NCI-H524 (cell line): ENCODE data around the gene RXRA.

ENCODE experiments used
- DNase-seq, 2 experiments: peaks; one replicate each; lab custom pipeline; 2025; lab: John Stamatoyannopoulos, UW

The RXRA gene

DNA sequence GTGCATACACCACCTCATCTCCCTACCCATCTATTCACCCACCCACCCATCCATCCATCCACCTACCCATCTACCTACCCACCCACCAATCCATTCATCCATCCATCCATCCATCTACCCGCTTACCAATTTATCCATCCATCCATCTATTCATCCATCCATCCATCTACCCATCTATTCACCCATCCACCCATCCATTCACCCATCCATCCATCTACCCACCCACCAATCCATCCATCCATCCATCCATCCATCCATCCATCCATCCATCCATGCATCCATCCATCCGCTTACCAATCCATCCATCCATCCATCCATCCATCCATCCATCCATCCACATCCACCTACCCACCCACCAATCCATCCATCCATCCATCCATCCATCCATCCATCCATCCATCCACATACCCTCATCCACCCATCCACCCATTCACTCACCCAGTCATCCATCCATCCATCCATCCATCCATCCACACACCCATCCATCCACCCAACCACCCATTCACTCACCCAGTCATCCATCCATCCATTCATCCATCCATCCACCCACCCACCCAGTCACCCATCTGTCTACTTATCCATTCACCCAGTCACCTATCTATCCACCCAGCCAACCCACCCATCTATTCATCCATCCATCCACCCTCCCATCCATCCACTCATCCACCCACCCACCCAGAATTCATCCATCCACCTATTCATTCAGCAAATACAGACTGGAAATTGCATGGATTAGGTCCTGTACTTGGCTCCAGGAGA is 125.6 kb downstream of the RXRA start:
- DNase-seq: no peak

- DNase-seq: no peak
These were observed 126.5 kb downstream of the RXRA start for GRCh38 chr9:134452728-134453127.

DNA sequence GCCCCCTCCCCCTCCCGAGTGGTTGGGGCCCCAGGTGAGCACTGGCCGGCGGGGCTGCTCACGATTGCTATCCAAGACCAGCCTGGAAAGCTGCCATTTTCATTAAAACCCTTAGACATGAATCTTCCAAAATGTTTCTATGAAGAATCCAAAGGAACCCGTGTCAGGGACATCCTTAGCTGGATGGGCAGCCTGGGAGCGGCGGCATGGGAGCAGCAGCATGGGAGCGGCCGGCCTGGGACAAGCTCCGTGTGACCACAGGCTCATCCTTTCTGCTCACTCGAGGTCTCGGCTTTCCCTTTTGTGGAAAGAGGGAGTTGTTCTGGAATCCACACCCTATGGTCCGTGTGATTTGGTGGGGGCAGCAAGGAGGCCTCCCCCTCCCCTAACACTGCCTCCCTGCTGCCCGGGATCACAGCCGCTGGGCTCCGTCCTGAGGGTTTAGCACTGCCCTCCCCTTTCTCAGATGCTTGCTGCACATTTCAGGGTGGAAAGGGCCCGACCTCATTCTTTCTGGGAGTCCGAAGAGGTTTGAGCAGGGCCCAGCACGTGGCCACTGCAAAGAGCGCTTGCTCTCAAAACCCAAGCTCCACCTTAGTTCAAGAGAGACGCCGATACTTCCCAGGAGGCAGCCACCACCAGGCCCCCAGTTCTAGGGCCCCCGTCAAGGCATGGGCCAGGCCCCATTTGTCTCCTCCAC is 127.7 kb downstream of the RXRA start:
- DNase-seq: no peak

DNA sequence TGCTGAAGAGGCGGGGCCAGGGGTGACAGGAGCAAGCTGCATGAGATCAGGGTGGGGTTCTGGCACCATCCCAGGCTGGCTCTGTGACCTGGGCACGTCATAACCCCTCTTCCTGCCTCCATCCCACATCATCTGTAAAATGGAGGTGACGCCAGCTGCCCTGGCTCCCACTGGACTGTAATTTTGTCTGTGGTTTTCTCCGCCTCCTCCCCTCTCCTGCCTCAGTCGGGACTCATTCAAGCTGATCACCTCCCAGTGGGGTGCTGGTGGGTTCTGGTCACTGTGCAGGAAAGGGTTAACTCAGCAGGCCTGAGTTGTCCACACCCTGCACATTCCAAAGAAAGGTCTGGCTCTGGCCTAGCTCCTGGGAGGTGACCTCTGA is 128.2 kb downstream of the RXRA start:
- DNase-seq: no peak

DNA sequence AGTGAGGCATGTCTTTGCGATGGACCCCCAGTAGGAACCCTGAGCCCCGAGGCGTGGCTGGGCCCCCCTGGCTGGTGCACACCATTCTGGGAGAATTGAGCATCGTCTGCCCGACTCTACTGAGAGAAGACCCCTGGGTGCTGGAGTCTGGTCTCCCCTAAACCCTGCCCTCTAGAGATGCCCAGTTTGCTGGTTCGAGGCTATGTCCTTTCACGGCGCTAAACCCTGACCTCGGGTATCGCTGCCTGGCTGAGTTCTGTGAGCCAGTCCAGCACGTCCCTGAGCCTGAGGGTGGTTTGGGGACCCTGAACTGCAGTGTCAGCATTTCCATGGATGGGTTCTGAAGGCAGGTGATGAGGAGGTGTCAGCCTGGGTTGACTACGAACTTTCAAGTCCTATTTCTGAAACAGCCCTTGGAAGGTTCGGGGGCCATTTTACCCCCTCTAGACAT is 128.8 kb downstream of the RXRA start:
- DNase-seq: no peak

- DNase-seq: no peak
These were observed 129.3 kb downstream of the RXRA start for GRCh38 chr9:134455537-134455933.

DNA sequence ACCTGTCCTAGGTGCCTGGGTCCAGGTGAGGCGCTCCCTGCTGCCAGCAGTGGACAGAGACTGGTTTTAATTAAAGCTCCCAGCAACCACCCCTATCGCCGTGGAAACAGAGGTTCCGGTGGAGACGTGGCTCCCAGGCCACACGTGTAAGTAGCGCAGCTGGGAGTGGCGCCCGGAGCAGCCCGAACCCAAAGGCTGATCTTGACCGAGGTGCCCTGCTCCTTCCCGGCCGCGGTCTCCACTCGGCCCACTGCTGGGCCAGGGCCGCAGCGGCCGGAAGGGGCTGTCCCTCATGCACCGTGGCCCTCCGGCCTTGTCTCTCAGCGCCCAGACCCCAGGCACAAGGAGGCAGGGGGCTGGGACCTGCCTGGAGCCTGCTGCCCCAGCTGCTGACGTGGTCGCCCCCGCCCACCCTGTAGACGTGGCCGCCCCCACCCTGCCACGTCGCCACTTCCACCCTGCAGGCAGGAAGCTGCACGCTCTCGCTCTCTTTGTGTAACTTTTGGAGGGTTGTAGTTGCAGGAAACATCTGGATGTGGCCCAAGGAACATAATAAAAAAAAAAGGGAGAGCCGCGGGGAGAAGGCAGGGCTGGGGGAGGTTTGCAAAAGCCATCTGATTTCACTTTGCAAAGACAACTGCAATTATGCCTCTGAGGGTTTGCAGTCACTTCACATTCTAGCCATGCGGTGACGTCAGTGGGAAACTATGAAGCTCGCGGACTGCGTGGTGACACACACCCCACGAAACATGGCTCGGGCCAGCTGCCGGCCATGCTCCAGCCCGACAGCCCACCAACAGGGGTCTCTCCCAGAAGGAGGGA is 129.9 kb downstream of the RXRA start:
- no peak for DNase-seq

DNA sequence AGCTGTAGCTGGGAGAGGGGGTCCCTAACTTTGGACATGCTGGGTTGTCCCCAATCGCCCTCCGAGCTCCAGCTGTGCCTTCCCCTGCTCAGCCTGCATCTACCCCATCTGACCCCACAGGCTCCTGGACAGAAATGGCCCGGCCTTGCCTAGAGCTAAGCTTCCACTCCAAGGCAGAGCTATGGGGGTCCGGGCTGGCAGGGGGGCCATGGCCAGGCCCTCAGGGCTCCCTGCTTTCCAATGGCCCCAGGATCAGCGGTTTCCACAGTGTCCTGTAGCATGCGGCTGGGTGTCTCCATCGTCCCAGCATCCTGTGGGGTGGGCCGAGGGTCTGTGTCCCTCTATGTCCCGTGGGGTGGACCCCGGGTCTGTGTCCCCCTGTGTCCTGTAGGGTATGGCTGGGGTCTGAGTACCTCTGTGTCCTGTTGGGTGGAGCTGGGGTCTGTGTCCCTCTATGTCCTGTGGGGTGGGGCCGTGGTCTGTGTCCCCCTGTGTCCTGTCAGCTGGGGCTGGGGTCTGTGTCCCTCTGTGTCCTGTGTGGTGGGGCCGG is 130.6 kb downstream of the RXRA start:
- DNase-seq: no peak

DNA sequence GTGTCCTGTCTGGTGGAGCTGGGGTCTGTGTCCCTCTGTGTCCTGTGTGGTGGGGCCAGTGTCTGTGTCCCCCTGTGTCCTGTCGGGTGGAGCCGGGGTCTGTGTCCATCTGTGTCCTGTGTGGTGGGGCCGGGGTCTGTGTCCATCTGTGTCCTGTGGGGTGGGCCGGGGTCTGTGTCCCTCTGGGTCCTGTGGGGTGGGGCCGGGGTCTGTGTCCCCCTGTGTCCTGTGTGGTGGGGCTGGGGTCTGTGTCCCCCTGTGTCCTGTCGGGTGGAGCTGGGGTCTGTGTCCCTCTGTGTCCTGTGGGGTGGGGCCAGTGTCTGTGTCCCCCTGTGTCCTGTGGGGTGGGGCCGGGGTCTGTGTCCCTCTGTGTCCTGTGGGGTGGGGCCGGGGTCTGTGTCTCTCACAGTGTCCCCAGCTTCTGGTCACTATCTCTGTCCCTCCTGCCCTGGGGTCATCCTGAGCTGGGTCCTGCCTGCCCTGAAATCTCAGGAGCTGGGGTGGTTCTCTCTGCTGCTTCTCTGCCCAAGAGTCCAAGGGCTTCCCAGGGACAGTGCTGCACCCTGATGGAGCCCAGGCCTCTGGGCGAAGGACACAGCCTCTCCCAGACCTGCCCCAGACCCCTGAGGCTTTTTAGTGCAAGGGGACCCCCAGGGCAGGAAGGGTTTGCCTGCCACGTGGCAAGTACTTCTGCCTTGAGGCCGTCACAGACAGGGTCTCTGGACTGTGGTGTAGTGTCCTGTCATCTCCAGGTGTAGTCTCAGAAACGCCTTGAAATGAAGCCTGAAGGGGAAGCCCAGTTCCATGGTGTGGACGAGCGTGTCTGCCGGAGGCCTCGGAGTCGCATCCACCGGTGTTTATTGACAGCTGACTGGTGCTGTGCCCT is 131.3 kb downstream of the RXRA start:
- DNase-seq: no peak

DNA sequence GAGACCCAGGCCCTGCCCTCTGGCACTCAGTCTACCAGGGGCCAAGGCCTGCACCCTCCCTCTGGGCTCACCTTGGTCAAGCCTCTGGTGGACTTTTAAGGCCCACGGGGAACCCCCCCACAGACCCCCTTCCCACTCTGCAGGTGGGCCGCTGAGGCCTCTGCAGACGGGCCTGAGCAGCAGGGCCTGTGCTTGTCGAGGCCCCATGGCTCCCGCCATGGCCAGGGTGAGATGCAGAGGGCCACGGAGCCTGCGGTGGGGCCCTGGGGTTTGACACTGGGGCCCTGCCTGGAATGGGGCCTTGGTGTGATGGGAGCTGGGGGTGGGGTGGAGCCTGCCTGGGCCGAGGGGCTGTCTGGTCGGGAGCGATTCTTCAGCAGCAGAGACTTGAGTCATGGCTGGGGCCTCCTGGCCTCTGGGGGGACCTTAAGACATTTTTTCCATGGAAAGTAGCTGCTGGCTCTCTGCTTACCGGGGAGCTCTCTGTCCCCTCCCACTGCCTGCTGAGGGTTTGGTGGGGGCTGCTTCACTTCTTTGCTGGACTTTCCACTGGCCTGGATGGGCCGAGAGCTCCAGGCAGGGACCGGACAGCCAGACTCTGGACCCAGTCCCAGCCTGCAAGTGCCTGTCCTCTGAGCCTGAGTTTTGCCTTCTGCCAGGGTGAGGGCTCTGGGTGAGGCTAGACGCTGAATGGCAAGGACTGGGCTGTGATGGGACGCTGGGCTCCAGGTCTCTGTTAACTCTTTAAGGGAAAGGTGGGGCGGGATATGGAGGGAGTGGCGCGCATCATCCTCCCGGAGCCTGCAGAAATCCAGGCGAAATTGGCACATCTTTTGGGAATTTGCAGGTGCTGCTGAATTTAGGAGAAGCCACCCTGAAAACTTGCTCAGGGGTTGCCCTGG is 132.2 kb downstream of the RXRA start:
- DNase-seq: no peak

DNA sequence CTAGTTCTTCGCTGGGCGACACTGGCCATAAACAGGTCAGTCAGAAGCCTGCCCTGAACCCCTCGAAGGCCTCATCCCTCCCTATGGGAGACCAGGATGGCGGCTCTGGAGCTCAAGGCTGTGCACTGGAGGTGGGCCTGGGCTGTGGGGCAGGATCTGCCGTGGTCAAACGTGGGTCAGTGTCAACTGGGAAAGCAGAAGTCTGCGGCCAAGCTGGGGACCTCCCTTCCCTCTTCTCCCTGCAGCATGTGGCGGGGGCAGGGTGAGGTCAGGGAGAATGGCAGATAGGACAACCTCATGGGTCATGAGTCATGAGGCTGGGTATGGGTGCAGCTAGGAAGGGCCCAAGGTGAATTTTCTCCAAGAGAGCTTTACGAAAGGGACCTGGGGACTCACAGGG is 132.9 kb downstream of the RXRA start:
- DNase-seq: no peak

- no peak for DNase-seq
These were observed 133.3 kb downstream of the RXRA start for GRCh38 chr9:134459573-134459972.

DNA sequence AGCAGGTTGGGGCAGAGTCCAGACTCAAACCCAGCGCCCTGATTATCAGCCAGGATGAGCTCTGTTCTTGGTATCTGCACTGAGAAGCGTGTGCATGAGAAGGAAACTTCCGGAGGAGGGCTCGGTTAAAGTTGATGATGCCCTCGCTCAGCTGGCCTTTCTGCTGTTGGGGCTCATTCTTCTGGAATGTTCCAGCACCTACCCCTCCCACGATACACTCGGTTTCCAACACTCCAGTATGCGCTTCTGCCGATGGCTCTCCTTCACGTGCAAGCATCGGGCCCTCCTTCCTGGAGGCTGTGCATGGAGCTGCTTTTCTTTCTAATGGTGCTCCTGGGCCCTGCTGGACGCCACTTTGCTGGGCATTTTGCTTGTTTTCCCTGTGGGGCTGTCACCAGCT is 134.0 kb downstream of the RXRA start:
- DNase-seq: no peak

DNA sequence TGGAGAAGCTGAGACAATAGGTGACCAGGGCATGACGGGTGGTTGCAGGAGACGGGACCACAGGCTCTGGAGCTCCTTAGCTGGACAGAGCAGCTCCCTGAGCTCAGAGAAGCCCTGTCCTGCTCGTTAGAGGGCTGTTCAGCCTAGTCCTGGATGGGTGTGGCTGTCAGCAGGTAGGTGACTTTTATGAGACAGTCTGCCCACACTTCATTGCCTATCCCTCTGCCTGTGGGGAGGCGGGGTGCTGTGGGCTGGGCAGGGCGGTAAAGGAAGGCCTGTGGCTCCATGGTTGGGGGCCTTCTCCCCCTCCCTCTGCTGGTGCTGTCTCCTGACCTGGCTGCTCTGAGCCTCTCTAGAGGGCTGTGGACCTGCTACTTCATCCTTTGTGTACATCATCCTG is 134.6 kb downstream of the RXRA start:
- DNase-seq: no peak

DNA sequence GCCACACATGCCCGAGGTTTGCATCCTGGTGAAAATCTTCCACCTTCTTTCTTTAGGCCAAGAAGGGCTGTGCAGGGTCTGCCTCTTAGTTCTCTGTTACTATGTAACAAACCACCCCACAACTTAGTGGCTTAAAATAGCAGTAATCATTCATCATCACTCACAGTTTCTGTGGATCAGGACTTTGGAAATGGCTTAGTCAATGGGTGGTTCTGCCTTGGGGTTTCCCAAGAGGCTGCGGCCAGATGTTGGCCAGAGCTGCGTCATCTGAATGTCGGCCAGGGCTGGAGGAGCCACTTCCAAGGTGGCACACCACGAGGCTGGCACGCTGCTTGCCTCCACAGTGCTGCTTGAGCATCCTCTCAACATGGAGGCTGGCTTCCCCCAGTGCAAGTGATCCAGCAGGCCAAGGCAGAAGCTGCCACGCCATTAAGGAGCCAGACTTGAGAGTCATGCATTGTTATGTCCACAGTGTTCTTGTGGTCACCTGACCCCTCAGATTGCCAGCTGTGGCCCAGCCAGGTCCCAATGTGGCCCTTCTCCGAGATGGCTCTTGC is 135.2 kb downstream of the RXRA start:
- DNase-seq: no peak

DNA sequence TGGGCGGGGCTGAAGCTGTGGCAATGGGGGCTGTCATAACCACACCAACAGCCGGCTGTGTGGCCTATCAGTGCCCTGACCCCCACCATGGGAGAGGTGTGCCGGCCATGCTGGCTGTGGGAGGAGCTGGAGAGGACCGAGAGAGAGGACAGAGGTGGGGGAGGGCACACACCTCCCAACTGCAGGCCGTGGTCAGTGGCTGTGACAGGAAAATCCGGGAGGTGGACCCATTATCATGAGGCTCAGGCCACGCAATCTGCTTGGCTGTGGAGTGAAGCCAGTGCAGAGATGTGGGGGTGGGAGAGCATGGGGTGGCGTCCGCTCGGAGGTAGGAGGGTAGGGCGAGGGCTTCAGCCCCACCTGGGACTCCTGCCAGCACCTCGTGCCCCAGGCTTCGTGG is 136.1 kb downstream of the RXRA start:
- no peak for DNase-seq

GRCh38 chr9:134463280-134463679 is 137.0 kb downstream of the RXRA start:
- no peak for DNase-seq

GRCh38 chr9:134466869-134467616 is 140.8 kb downstream of the RXRA start:
- no peak for DNase-seq

DNA sequence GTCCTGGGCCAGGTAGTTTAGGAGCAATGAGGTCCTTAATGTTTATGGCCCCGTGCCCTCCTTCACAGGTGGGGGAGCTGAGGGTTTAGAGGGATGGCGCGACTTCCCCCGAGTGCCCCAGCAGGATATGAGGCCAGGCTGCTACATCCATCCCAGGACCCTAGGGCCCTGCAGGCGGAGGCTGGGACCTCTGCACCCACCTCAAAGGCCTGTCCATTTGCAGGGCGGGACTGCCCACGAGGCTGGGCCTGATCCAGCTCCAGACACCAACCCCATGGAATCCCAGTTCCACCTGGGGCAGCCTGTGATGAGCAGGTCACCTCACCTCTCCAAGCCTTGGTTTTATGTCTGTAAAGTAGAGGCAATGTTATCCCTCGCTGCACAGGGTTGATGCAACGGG is 142.1 kb downstream of the RXRA start:
- DNase-seq: no peak
